ENCODE measurements around the gene VASH1. TPM values are rescaled to one million over a fixed set of nuclear protein-coding genes. Genes with fewer than 3 reads are reported as not detected.

The VASH1 gene
- total RNA-seq, 1 donor from 2014 or later: 13.6 TPM

DNA sequence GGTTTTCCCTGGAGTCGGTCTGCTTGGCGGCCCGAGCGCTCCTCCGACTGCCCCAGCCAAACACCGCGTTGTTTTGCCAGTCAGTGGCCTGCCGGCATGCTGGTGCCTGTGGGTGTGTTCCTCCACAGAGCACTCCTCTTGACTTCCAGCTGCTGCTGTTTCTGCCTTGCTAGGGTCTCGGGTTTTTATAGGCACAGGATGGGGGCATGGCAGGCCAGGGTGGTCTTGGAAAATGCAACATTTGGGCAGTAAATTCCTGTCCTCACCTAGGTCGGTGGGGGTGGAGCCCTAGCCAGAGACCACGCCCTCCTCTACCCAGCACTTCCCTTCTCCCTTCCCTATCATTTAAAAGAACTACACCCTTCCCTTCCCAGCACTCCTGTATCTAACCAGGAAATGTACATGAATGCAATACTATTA is 34.7 kb upstream of the VASH1 start:
- Histone ChIP-seq H2AFZ (ENCODE audit: low read depth, low read length) (no peak overlapping the region), H4K20me1 (ENCODE audit: insufficient read depth, low read length) (no peaks in the 10 kb centered on the region), H3K27me3 (ENCODE audit: insufficient read depth, low read length) (peaks cover 2% of the 10 kb centered on the region), H3K9ac (ENCODE audit: low read length) (no peak overlapping the region), H3K36me3 (ENCODE audit: insufficient read depth, low read length) (no peaks in the 10 kb centered on the region), H3K27ac (ENCODE audit: low read depth, low read length) (no peak overlapping the region), H3K4me3 (ENCODE audit: insufficient read depth, low read depth, low read length) (no peak overlapping the region), H3K4me1 (ENCODE audit: insufficient read depth, low read length) (no peaks in the 10 kb centered on the region), H3K9me3 (ENCODE audit: insufficient read depth, low read depth, low read length) (no peaks in the 10 kb centered on the region), H3K79me2 (ENCODE audit: insufficient read depth, low read length) (no peaks in the 10 kb centered on the region), H3K4me2 (ENCODE audit: low read length) (no peak overlapping the region)
- FAIRE-seq (no peak), DNase-seq (ENCODE audit: low read depth) (no peak)
- Mint-ChIP-seq H3K4me3 (ENCODE audit: unreplicated experiment) (no peak overlapping the region), H3K27me3 (ENCODE audit: low read depth, unreplicated experiment) (peaks cover 33% of the 10 kb centered on the region), H3K36me3 (ENCODE audit: low read depth, unreplicated experiment) (no peaks in the 10 kb centered on the region), H3K9me3 (ENCODE audit: unreplicated experiment) (peaks cover 2% of the 10 kb centered on the region), H3K27ac (ENCODE audit: unreplicated experiment) (no peak overlapping the region), H3K4me1 (ENCODE audit: low read depth, unreplicated experiment) (no peaks in the 10 kb centered on the region)
- TF ChIP-seq, protein P1, sequence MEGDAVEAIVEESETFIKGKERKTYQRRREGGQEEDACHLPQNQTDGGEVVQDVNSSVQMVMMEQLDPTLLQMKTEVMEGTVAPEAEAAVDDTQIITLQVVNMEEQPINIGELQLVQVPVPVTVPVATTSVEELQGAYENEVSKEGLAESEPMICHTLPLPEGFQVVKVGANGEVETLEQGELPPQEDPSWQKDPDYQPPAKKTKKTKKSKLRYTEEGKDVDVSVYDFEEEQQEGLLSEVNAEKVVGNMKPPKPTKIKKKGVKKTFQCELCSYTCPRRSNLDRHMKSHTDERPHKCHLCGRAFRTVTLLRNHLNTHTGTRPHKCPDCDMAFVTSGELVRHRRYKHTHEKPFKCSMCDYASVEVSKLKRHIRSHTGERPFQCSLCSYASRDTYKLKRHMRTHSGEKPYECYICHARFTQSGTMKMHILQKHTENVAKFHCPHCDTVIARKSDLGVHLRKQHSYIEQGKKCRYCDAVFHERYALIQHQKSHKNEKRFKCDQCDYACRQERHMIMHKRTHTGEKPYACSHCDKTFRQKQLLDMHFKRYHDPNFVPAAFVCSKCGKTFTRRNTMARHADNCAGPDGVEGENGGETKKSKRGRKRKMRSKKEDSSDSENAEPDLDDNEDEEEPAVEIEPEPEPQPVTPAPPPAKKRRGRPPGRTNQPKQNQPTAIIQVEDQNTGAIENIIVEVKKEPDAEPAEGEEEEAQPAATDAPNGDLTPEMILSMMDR (IDR thresholded peaks at IDR 0.05; ENCODE audit: insufficient read depth, low read depth, low read length): no peak
- no peak for TF ChIP-seq EZH2 (IDR thresholded peaks at IDR 0.05; ENCODE audit: insufficient read depth, low read length)

DNA sequence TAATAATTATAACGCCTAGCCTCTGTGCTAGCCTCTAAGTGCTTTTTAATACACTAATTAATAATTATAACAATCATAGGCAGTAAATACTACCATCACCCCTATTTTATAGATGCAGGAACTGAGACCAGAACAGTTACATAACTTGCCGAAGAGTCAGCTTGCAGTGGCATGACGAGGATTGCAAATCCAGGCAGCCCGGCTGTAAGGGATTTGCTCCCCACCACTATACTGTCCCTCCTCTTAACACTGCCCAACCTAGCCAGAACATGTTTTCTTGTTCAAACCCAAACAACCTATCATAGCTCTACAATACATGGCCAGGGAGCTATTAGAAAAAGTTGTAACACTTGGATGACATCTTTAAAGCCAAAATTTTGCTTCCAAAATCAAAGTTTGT is 33.9 kb upstream of the VASH1 start:
- peaks cover 2% of the 10 kb centered on the region for H3K9me3 Mint-ChIP-seq (ENCODE audit: unreplicated experiment)
- H3K4me1 Mint-ChIP-seq (ENCODE audit: low read depth, unreplicated experiment): no peaks in the 10 kb centered on the region
- peaks cover 33% of the 10 kb centered on the region for H3K27me3 Mint-ChIP-seq (ENCODE audit: low read depth, unreplicated experiment)
- no peaks in the 10 kb centered on the region for H3K9me3 ChIP-seq (ENCODE audit: insufficient read depth, low read depth, low read length)
- H3K4me3 ChIP-seq (ENCODE audit: insufficient read depth, low read depth, low read length): no peak overlapping the region
- no peaks in the 10 kb centered on the region for H3K4me1 ChIP-seq (ENCODE audit: insufficient read depth, low read length)
- no peak overlapping the region for H3K4me2 ChIP-seq (ENCODE audit: low read length)
- no peak overlapping the region for H3K9ac ChIP-seq (ENCODE audit: low read length)
- DNase-seq (ENCODE audit: low read depth) (no peak), FAIRE-seq (no peak)
- H3K27ac Mint-ChIP-seq (ENCODE audit: unreplicated experiment): no peak overlapping the region
- no peaks in the 10 kb centered on the region for H3K79me2 ChIP-seq (ENCODE audit: insufficient read depth, low read length)
- no peak overlapping the region for H3K27ac ChIP-seq (ENCODE audit: low read depth, low read length)
- no peaks in the 10 kb centered on the region for H3K36me3 Mint-ChIP-seq (ENCODE audit: low read depth, unreplicated experiment)
- TF ChIP-seq, protein P1 (IDR thresholded peaks at IDR 0.05; ENCODE audit: insufficient read depth, low read depth, low read length): no peak
- no peak for TF ChIP-seq EZH2 (IDR thresholded peaks at IDR 0.05; ENCODE audit: insufficient read depth, low read length)
- no peaks in the 10 kb centered on the region for H3K36me3 ChIP-seq (ENCODE audit: insufficient read depth, low read length)
- peaks cover 2% of the 10 kb centered on the region for H3K27me3 ChIP-seq (ENCODE audit: insufficient read depth, low read length)
- no peak overlapping the region for H2AFZ ChIP-seq (ENCODE audit: low read depth, low read length)
- H3K4me3 Mint-ChIP-seq (ENCODE audit: unreplicated experiment): no peak overlapping the region
- H4K20me1 ChIP-seq (ENCODE audit: insufficient read depth, low read length): no peaks in the 10 kb centered on the region

DNA sequence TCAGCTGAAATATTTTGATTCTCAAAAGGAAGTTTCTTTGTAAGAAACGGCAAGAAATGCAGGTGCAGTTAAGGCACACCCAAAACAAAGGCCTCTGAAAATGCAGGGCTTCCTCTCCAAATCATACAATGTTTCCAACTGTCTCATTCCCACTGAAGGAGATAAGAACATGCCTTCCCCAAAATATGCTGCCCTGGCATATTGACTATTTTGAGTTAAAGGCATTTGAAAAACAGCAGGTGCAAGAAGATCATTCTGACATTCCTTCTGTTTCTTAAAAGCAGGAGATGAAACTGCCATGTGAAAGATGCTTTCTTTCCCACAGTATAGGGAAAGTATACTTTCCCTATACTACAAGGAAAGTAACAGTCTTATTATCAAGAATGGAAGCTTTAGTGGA is 33.4 kb upstream of the VASH1 start:
- Mint-ChIP-seq H3K4me1 (ENCODE audit: low read depth, unreplicated experiment) (no peaks in the 10 kb centered on the region), H3K9me3 (ENCODE audit: unreplicated experiment) (peaks cover 2% of the 10 kb centered on the region), H3K36me3 (ENCODE audit: low read depth, unreplicated experiment) (no peaks in the 10 kb centered on the region), H3K4me3 (ENCODE audit: unreplicated experiment) (no peak overlapping the region), H3K27ac (ENCODE audit: unreplicated experiment) (no peak overlapping the region), H3K27me3 (ENCODE audit: low read depth, unreplicated experiment) (peaks cover 33% of the 10 kb centered on the region)
- H3K36me3 ChIP-seq (ENCODE audit: insufficient read depth, low read length): no peaks in the 10 kb centered on the region
- H3K4me2 ChIP-seq (ENCODE audit: low read length): no peak overlapping the region
- H3K9ac ChIP-seq (ENCODE audit: low read length): no peak overlapping the region
- no peaks in the 10 kb centered on the region for H3K4me1 ChIP-seq (ENCODE audit: insufficient read depth, low read length)
- H2AFZ ChIP-seq (ENCODE audit: low read depth, low read length): no peak overlapping the region
- H3K9me3 ChIP-seq (ENCODE audit: insufficient read depth, low read depth, low read length): no peaks in the 10 kb centered on the region
- H4K20me1 ChIP-seq (ENCODE audit: insufficient read depth, low read length): no peaks in the 10 kb centered on the region
- no peak overlapping the region for H3K4me3 ChIP-seq (ENCODE audit: insufficient read depth, low read depth, low read length)
- no peaks in the 10 kb centered on the region for H3K79me2 ChIP-seq (ENCODE audit: insufficient read depth, low read length)
- FAIRE-seq (no peak), DNase-seq (ENCODE audit: low read depth) (no peak)
- no peak overlapping the region for H3K27ac ChIP-seq (ENCODE audit: low read depth, low read length)
- H3K27me3 ChIP-seq (ENCODE audit: insufficient read depth, low read length): peaks cover 2% of the 10 kb centered on the region
- TF ChIP-seq, protein P1 (IDR thresholded peaks at IDR 0.05; ENCODE audit: insufficient read depth, low read depth, low read length): no peak
- no peak for TF ChIP-seq EZH2 (IDR thresholded peaks at IDR 0.05; ENCODE audit: insufficient read depth, low read length)
